HG03378 (cell line): ENCODE results near the gene APC.
A peak's percentile ranks its signal among the peaks of the same experiment; 100 is the strongest.
"Not testable (repeated sequence)": the region's sequence is repeated elsewhere in the genome, so short reads cannot be mapped to it uniquely, and the experiment has no call there.

Experiments
- ATAC-seq: cut with Tn5 transposase; IDR thresholded peaks from one replicate; pipeline ENCODE4 v1.9.1; 2021; ENCODE audit warnings: mild to moderate bottlenecking, moderate library complexity; ENCODE audit not compliant: unreplicated experiment

APC gene

DNA sequence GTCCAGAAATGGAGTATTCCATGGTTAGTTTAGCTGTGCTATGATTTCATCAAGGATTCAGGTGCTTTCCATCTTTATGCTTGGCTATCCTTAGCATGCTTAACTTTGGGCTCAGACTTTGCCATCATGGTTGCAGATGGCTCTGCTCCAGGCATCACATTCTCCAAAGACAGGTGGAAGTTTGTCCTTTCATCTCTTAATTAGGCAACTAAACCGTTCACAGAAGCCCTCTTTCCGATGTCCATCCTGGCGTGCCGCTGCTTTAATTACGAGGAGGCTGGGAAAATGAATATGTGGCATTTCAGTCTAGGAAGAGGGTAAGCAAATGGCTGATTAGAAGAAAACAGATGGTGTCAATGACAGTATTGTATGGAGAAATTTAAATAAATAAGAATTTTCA is 24.5 kb upstream of the APC start:
- ATAC-seq = no peak

DNA sequence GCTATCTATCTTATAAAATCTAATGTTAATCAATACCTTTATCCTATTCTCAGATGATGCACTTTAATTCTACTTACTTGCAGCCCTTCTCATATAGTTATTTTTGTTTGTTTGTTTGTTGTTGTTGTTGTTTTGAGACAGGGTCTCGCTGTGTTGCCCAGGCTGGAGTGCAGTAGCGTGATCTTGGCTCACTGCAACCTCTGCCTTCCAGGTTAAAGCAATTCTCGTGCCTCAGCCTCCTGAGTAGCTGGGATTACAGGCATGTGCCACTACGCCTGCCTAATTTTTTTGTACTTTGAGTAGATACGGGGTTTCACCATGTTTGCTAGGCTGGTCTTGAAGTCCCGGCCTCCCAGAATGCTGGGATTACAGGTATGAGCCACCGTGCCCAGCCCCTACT is 20.8 kb upstream of the APC start:
- not testable (repeated sequence) for ATAC-seq

DNA sequence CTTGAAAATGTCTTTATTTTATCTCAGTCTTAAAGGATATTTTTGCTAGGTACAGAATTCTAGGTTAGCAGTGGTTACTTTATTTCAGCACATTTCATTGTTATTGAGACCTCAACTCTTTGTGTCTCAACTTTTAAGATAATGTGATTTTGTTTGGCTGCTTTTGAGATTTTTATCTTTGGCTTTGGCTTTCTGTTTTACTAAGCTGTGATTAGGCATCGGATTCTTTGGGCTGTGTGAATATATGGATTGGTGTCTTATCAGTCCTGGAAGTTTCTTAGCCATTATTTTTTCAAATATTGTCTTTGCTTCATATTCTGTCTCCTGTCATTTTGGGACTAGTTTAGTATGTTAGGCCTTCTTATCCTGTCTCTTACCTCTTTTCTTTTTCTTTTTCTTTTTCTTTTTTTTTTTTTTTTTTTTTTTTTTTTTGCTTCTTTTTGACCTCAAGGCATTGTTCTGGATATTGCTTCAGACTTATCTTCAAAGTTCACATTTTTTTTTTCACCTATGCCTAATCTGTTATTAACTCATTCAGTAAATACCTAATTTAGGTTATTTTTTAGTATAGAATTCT is 20.1 kb upstream of the APC start:
- ATAC-seq = no peak

DNA sequence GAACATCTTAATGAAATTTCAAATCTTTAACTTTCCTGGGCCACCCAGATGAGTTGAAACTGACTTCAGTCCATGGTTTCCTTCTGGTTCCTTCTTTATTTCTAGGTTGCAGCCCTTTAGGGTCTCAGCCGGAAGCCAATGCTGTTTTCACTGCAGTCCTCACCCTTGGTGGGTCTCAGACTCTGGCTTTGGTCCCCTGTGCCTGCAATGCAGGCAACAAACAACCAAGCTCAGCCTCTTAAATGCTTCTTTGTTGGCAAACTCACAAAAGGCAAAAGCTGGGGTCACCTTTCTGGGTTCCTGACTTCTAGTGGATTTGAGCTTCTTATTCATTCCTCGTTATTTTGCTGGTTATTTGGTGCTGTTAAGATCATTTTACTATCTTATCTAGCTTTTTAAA is 19.3 kb upstream of the APC start:
- no peak for ATAC-seq

DNA sequence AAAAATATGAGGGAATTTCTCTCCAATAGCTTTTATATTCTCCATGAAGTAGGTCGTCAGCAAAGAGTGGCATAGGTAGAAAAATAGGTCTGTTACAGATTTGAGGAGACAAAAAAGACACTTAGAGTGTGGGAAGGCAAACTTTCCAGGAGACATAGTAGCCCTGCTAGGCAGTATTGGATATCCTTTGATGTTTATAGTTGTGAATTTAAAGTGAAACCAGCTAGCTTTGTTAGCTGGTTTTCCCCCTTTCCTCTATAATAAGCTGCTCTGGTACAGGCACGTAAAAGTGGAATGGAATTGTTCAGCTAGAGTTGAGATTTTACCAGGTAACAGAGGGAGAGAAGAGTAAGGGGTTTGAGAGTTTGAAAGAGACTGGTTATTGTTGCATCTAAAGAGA is 17.1 kb upstream of the APC start:
- ATAC-seq = no peak

DNA sequence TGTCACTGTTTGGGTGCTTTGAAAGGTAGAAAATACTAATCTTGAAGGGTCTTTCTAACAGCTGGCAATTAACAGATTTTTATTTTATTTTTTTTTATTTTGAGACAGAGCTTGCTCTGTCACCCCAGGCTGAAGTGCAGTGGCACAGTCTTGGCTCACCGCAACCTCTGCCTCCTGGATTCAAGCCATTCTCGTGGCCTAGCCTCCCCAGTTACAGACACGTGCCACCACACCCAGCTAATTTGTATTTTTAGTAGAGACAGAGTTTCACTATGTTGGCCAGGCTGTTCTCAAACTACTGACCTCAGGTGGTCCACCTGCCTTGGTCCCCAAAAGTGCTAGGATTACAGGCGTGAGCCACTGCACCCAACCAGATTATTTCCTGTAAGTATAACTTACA is 12.8 kb upstream of the APC start:
- no peak for ATAC-seq

DNA sequence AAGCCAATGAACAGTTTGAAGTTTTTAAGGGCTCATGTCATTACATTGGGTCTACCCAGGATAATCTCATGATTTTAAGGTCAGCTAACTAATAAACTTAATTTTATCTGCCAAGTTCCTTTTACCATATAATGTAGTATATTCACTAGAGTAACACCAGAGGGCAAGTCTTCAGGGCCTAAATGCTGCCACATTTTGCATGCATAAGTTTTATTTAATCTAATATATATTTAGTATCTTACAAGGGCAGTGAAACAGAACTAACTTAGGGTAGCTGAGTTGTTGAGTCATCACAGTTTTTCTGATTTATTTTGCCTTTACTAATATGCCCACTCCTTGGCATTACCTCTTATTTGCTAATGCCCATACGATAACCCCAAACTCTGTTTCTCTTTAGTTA is 8.1 kb upstream of the APC start:
- ATAC-seq = no peak

DNA sequence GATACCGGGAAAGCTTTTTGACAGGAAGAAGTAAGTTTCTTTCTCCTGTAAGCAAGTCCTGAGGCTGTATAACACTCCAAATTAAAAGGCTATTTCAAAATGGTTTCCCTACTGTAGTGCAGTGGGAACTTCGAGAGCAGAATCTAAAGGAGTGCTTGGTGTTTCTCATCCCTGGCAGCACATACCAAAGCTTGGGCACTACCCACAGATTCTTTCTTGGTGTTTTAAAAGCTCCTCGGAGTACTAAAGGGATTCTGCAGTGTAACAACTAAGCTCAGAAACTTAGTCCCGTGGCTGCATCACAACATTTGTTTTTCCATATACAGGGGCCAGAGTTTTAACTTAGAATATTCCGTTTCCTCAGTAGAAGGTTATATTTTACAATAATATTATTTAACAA is 5.6 kb upstream of the APC start:
- ATAC-seq = no peak

DNA sequence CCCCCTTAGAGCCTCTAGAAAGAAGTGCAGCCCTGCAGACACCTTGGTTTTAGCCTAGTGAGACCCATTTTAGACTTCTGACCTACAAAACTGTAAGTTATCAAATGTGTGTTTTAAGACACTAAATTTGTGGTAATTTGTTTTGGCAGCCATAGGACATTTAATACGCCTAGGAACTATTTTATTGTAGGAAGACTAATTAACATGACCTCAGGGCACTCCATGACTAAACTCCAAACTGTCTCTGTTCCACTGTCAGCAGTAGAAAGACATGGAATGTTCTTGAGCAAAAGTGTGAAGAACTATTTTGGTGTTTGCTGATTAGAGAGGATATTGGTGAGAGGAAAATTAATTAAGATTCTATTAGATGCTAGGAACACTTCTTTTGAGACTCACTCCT is 4.1 kb upstream of the APC start:
- no peak for ATAC-seq

DNA sequence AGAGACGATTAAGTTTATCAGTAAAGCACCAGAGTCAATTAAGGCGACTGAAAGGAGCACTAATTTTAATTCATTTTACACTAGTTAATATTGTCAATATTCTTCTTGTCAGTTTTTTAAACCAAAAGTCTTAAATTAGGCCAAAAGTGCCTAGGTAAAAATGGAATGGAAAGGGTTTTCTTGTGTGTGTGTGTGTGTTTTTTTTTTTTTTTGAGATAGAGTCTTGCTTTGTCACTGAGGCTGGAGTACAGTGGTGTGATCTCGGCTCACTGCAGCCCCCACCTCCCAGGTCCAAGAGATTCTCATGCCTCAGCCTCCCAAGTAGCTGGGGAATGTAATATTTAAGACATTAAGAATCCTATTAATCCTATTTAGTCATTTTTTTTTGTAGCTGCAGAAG is 3.1 kb upstream of the APC start:
- no peak for ATAC-seq

DNA sequence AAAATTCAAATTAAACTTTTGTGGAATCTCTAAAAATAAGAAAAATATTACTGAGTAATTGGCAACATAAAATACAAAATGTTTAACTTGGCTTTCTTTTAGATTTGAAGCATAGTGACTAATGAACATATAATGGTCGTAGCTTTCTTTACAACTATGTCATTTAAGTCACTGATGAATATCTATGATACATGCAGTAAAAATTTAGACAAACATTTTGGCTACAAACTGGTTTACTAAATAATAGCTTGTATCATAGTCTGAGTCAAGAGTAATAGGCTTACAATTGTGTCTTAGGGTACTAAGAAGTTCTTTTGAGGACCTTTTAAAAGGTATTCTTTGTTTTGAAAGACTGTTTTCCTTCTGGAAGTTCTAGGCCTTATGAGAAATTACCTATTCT is 2.0 kb upstream of the APC start:
- ATAC-seq = no peak

DNA sequence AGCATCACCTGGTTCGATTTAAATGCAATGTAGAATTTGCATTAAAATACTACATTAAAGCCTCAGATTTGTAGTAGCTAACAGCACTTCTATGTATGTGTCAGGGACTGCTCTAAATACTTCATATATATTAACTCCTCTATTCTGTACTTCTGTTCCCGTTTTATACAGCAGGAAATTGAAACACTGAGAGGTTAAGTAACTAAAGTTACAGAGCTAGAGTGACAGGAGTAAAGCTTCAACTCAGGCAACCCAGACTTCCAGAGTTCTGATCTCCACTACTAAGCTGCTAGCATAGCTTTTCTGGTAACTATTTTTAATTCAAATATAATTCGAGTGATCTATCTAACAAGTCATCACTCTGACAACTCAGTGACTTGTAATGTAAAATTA is 619 bp upstream of the APC start:
- ATAC-seq = no peak

DNA sequence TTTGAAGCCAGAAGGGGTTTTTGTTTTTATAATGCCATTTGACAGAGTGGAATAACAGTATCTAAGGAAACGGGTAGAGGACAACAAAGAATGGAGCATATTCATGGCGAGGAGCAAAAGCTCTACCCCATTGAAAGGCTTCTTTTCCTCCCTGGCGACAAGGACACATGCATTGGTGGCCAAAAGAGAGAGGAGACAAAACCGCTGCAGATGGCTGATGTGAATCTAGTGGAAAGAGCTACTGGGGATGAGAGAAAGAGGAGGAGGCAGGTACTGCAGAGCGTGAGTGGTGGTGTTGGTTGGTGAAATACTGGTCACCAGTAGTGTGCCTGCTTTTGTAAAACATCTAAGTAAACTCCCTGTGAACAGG is 491 bp downstream of the APC start:
- ATAC-seq = no peak

DNA sequence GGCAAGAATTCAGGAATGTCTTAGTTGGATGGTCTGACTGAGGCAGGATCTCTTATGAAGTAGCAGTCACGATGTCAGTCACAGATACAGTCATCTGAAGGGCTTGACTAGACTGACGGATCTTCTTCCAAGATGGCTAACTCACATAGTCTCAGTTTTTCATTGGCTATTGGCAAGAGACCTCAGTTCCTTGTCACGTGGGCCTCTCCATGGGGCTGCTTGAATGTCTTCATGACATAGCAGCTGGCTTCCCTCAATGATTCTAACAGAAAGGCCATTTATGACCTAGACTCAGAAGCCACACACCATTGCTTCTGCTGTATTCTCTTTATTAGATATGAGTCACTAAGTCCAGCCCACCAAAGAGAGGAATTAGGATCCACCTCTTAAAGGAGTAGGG is 4.7 kb downstream of the APC start:
- no peak for ATAC-seq

DNA sequence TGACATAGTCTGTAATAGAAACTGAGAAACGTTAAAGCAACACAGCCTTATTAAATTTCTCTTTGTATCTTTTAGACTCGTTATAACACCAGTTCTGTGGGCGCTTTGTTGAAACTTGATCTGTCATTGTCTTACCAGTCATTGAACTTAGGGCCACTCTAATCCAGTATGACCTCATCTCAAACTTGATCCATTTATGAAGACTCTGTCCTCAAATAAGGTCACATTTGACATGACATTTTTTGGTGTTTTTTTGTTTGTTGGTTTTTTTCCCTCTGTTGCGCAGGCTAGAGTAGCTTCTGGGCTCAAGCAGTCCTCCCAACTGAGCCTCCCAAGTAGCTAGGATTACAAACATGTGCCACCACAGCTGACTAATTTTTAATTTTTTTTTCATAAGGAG is 5.9 kb downstream of the APC start:
- no peak for ATAC-seq

DNA sequence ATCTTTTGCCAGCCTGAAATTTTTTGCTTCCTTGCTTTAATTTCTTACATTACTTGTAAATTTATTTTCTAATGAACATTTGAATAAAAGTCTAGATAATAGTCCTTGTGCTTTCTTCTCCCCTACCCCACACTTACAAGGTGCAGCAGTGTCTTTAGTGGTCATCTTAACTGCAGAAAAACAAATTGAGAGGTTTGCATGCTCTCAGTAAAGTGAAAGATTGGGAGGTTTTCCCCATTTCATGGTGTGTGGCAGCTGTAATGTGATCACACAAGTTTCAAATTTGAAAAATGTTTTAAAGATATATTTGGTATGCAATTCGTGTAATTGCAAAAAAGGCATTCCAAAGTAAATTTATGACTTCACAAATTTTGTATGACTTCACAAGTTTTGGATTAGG is 14.7 kb downstream of the APC start:
- no peak for ATAC-seq

DNA sequence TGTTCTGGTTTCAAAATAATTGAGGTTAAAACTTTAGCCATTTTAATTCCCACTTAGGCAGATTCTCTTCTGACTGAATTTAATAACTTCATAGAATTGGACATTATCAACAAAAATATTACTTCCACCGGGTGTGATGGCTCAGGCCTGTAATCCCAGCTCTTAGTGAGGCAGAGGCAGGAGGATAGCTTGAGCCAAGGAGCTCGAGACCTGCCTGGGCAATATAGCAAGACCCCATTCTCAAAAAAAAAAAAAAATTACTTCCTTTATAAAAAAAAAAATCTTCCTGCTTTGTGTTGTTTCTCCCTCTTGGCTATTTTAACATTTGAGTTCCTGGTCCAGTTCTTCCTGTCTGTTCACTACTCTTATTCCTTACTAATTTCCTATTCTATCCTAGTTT is 18.0 kb downstream of the APC start:
- ATAC-seq = no peak

DNA sequence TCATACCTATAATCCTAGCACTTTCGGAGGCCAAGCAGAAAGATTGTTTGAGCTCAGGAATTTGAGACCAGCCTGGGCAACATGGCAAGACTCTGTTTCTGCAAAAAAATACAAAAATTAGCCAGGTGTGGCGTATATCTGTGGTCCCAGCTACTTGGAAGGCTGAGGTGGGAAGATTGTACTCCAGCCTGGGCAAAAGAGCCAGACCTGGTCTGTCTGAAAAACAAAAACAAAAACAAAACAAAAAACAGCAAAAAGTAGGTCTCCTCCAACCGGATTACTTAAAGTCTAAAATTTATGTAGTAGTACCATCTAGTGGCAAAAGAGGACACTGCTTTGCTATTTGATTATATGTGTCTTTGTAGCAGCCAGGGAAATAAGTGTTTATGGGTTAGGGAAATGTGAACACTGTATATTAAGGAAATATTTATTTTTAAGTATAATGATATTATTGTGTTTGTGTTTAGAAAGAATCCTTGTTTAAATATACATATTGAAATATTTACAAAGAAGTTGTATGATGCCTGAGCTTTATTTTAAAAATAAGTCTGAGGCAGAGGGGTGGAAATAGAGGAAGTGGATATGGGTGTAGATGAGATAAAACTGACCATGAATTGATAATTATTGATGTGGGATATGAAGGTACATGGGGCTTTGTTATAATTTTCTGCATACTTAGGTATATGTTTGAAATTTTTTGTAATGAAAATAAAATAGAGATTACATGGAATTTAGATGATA is 20.0 kb downstream of the APC start:
- ATAC-seq = peak; percentile 95

DNA sequence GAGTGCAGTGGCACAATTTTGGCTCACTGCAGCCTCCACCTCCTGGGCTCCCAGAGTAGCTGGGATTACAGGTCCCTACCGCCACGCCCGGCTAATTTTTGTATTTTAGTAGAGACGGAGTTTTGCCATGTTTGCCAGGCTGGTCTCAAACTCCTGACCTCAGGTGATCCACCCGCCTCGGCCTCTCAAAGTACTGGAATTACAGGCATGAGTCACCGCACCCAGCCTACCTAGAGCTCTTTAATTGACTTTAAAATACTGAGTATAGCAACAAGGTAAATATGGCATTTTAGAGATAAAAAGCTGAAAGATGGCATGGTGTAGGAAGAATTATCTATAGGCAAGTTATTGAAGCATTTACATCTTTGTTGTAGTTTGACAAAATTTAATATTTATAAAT is 21.0 kb downstream of the APC start:
- no peak for ATAC-seq

DNA sequence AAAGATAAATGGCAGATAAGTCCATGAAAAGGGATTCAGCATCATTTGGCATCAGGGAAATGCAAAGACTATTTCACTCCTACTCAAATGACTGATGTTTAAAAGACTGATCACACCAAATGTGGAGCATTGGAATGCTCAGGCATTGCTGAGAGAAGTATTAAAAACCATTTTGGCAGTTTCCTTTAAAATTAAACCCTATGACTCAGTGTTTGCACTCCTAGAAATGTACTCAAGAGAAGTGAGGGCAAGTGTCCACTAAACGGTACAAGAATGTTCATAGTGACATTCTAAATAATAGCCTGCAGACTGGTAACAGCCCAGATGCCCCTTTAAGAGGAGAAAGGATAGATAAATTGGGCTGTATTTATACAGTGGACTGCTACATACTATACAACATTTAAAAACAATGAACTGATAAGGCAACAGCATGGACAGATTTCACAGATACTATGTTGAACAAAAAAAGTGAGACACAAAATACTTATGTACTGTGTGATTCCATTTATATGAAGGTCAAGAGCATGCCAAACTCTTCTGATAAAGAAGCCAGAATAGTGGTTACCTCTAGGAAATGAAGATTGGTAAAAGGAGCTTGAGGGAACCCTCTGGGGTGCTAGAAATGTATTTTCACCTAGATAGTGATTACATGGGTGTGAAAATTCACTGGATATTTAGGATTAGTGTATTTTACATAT is 24.6 kb downstream of the APC start:
- no peak for ATAC-seq

DNA sequence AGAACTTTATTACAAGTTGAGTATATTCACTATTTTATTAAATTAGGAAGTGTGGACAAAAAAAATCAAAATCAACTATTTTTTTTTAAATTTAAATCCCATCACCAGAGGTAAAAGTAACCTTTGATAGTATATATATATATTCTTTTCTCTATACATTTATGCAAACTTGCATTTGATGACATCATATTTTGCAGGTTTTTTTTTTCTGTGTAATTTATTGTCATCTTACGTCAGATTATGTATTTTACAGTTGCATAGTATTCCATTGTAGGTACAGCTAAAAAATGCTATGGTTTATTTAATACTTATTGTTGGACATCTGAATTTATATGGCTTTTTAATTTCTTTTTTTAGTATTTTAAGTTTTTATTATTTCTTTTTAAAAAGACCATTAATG is 25.5 kb downstream of the APC start:
- no peak for ATAC-seq

DNA sequence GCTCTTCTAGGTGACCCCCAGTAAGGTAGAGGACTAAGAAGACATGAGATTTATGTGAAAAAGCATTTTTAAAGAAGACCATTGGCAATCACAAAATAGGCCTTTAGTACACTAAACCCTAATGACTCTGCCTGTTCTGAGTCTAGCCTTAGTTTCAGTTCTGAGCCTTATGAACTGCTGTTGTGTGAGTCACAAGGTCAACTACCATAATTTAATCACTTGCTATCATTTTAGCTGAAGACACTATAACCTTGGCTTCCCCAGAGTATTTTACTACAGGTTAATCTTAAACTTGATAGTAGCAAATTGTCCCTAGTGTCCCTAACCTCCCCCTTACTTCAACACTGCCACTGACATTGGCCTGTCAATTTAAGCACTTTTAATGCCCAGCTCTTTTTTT is 34.4 kb downstream of the APC start:
- no peak for ATAC-seq
